MV-4-11 (cell line): ENCODE measurements around the gene GNAQ.
"Not testable (repeated sequence)": the region's sequence is repeated elsewhere in the genome, so short reads cannot be mapped to it uniquely, and the experiment has no call there.

Experiments used
- DNase-seq: peaks from one replicate; lab custom pipeline; 2025; lab: John Stamatoyannopoulos, UW

The GNAQ gene

GRCh38 chr9:77690723-77691122, 340.9 kb downstream of the GNAQ start:
- not testable (repeated sequence) for DNase-seq

GRCh38 chr9:77690119-77690518, 341.5 kb downstream of the GNAQ start:
- DNase-seq = not testable (repeated sequence)

GRCh38 chr9:77687737-77688136, 343.9 kb downstream of the GNAQ start:
- DNase-seq = not testable (repeated sequence)

- no peak for DNase-seq
These were observed 351.0 kb downstream of the GNAQ start for GRCh38 chr9:77680581-77680980.

GRCh38 chr9:77679661-77680368, 351.8 kb downstream of the GNAQ start:
- no peak for DNase-seq

GRCh38 chr9:77679088-77679487, 352.5 kb downstream of the GNAQ start:
- DNase-seq = peak; percentile 69

GRCh38 chr9:77677957-77678535, 353.6 kb downstream of the GNAQ start:
- DNase-seq = no peak

GRCh38 chr9:77677397-77677796, 354.2 kb downstream of the GNAQ start:
- DNase-seq = no peak

GRCh38 chr9:77673941-77674791, 357.4 kb downstream of the GNAQ start:
- peak; percentile 25 for DNase-seq

- DNase-seq = no peak
These were observed 359.4 kb downstream of the GNAQ start for GRCh38 chr9:77672183-77672582.

GRCh38 chr9:77667151-77667550, 364.5 kb downstream of the GNAQ start:
- DNase-seq = no peak
